SK-N-SH (cell line): ENCODE results near the gene ASCC2. TPM values are rescaled to one million over a fixed set of nuclear protein-coding genes. Genes with fewer than 3 reads are reported as not detected.

Experiments used
- CTCF ChIA-PET: fragments of 300-600, 350-600 bp; formaldehyde crosslinking; extraction: SDS; loops from one replicate; lab custom pipeline; 2021; lab: Yijun Ruan, JAX
- POLR2A ChIA-PET: fragments of 350-600 bp; sonication (Branson Sonifier 250); formaldehyde crosslinking; extraction: SDS; loops from one replicate; lab custom pipeline; 2020; ENCODE audit warnings: antibody characterized with exemption, inconsistent platforms; lab: Yijun Ruan, JAX
- DNase-seq: peaks from one replicate; pipeline ENCODE4 v3.0.0; 2012
- H2AFZ ChIP-seq: fragments of 200-600 bp; sonication (generic); 2 replicates; pipeline ENCODE4 v1.8.1; 2016; ENCODE audit warnings: antibody characterized with exemption, mild to moderate bottlenecking, low read depth
- H3F3A ChIP-seq: fragments of 200-600 bp; sonication (generic); replicated peaks from 2 replicates; pipeline ENCODE3; 2016; ENCODE audit warnings: antibody characterized with exemption, mild to moderate bottlenecking; ENCODE audit not compliant: insufficient read depth
- H3K27ac ChIP-seq, 2 experiments: fragments of 200-500 bp in 1 of 2; fragments of 200-600 bp in 1 of 2; sonication (Bioruptor generic) in 1 of 2; sonication (generic), shearing (Covaris generic) in 1 of 2; 2 replicates each; pipeline versions ENCODE4 v1.5.1 to v1.6.1; 2014 to 2016; ENCODE audit warnings: low read depth in 2 of 2, inconsistent platforms in 1 of 2, low read length in 1 of 2, mild to moderate bottlenecking in 1 of 2, mixed read lengths in 1 of 2
- H3K27me3 ChIP-seq: fragments of 200-600 bp; sonication (generic), shearing (Covaris generic); 2 replicates; pipeline ENCODE4 v1.6.1; 2016; ENCODE audit warnings: mixed run types; ENCODE audit not compliant: insufficient read depth
- H3K36me3 ChIP-seq, 2 experiments: fragments of 200-500 bp in 1 of 2; fragments of 200-600 bp in 1 of 2; sonication (Bioruptor generic) in 1 of 2; sonication (generic) in 1 of 2; replicated peaks in 1 of 2; 2 replicates each; pipeline versions ENCODE3 to v1.5.1; 2014 to 2016; ENCODE audit warnings: low read length in 1 of 2, mild to moderate bottlenecking in 1 of 2; ENCODE audit not compliant: insufficient read depth in 2 of 2, control insufficient read depth in 1 of 2
- H3K4me1 ChIP-seq, 2 experiments: fragments of 200-500 bp in 1 of 2; fragments of 200-600 bp in 1 of 2; sonication (Bioruptor generic) in 1 of 2; sonication (generic), shearing (Covaris generic) in 1 of 2; 2 replicates each; pipeline versions ENCODE4 v1.5.1 to v1.6.1; 2014 to 2016; ENCODE audit warnings: low read depth in 1 of 2, low read length in 1 of 2, mixed run types in 1 of 2; ENCODE audit not compliant: insufficient read depth in 2 of 2, control insufficient read depth in 1 of 2
- H3K4me2 ChIP-seq: fragments of 200-600 bp; sonication (generic), shearing (Covaris generic); 2 replicates; pipeline ENCODE4 v1.6.1; 2017; ENCODE audit warnings: mixed run types
- H3K4me3 ChIP-seq, 2 experiments: fragments of 200-500 bp in 1 of 2; fragments of 200-600 bp in 1 of 2; sonication (Bioruptor generic) in 1 of 2; sonication (generic), shearing (Covaris generic) in 1 of 2; 2 replicates each; pipeline versions ENCODE4 v1.5.1 to v1.8.1; 2014 to 2016; ENCODE audit warnings: low read depth in 2 of 2, inconsistent platforms in 1 of 2, low read length in 1 of 2, mild to moderate bottlenecking in 1 of 2, mixed read lengths in 1 of 2, moderate library complexity in 1 of 2
- H3K79me2 ChIP-seq: fragments of 200-600 bp; sonication (generic); 2 replicates; pipeline ENCODE4 v1.8.1; 2017; ENCODE audit warnings: mild to moderate bottlenecking; ENCODE audit not compliant: insufficient read depth
- H3K9ac ChIP-seq: fragments of 200-600 bp; sonication (generic); 2 replicates; pipeline ENCODE4 v1.6.1; 2017; ENCODE audit warnings: mixed run types
- H3K9me2 ChIP-seq: fragments of 200-600 bp; sonication (generic); 2 replicates; pipeline ENCODE4 v1.6.1; 2017; ENCODE audit warnings: mixed run types
- H3K9me3 ChIP-seq: fragments of 200-600 bp; sonication (generic); 2 replicates; pipeline ENCODE4 v1.6.1; 2017; ENCODE audit warnings: mixed run types, mild to moderate bottlenecking, moderate library complexity
- H4K20me1 ChIP-seq: fragments of 200-600 bp; sonication (generic); 2 replicates; pipeline ENCODE4 v1.6.1; 2017; ENCODE audit warnings: mild to moderate bottlenecking, mixed run types; ENCODE audit not compliant: insufficient read depth
- FOXJ3 ChIP-seq: sonication (generic); formaldehyde crosslinking; IDR thresholded peaks from 2 replicates; pipeline ENCODE4 v1.5.1; 2020; ENCODE audit warnings: mild to moderate bottlenecking, missing genetic modification reagents
- GABPA ChIP-seq: IDR thresholded peaks from 2 replicates; pipeline ENCODE4 v1.4.0; 2012; ENCODE audit warnings: low read depth, mild to moderate bottlenecking
- GATA2 ChIP-seq: sonication (generic); formaldehyde crosslinking; IDR thresholded peaks from 2 replicates; pipeline ENCODE4 v1.5.0; 2020; ENCODE audit warnings: mild to moderate bottlenecking, missing genetic modification reagents
- JUND ChIP-seq: IDR thresholded peaks from 2 replicates; pipeline ENCODE4 v1.4.0; 2012
- MAX ChIP-seq: IDR thresholded peaks from 2 replicates; pipeline ENCODE4 v1.4.0; 2012; ENCODE audit warnings: low read depth
- MEF2A ChIP-seq: IDR thresholded peaks from 2 replicates; pipeline ENCODE4 v1.4.0; 2012; ENCODE audit warnings: low read depth, borderline replicate concordance
- RAD21 ChIP-seq: IDR thresholded peaks from 2 replicates; pipeline ENCODE4 v1.6.1; 2012; ENCODE audit warnings: mild to moderate bottlenecking, low read length
- REST ChIP-seq: IDR thresholded peaks from 2 replicates; pipeline ENCODE4 v1.6.1; 2012; ENCODE audit warnings: mild to moderate bottlenecking, low read depth, low read length, moderate library complexity
- RFX5 ChIP-seq: IDR thresholded peaks from 2 replicates; pipeline ENCODE4 v1.6.1; 2012; ENCODE audit warnings: mild to moderate bottlenecking, improper control_type of control experiment, low read length
- RXRA ChIP-seq: IDR thresholded peaks from 2 replicates; pipeline ENCODE4 v1.4.0; 2012; ENCODE audit warnings: low read depth, mild to moderate bottlenecking, borderline replicate concordance
- SMC3 ChIP-seq: IDR thresholded peaks from 2 replicates; pipeline ENCODE4 v1.6.1; 2012; ENCODE audit warnings: low read depth, low read length, improper control_type of control experiment
- TEAD4 ChIP-seq: IDR thresholded peaks from 2 replicates; pipeline ENCODE4 v1.4.0; 2012; ENCODE audit warnings: mild to moderate bottlenecking, borderline replicate concordance; ENCODE audit not compliant: insufficient read depth
- WGBS: methylation state at CpG from one replicate; pipeline ENCODE4 v1.1.6; 2017; ENCODE audit warnings: low lambda C conversion rate; 5-methylcytosine and 5-hydroxymethylcytosine counted together
- polyA plus RNA-seq, 3 experiments: library from polyadenylated mRNA; depleted of rRNA; stranded (reverse); fragments of >200 nt; gene quantifications; 2 replicates each; pipeline ENCODE4 v1.2.3, GENCODE V29; 2012
- TF ChIP-seq, protein P1 (sequence below): fragments of 200-600 bp; sonication (generic); IDR thresholded peaks from 2 replicates; pipeline ENCODE4 v1.6.1; 2017; ENCODE audit warnings: antibody characterized with exemption, mild to moderate bottlenecking, moderate library complexity
- TF ChIP-seq, protein P2 (sequence below): fragments of 150-350 bp; IDR thresholded peaks from 2 replicates; pipeline ENCODE4 v1.6.1; 2017; ENCODE audit warnings: antibody characterized with exemption, low read length, low read depth, borderline replicate concordance

ASCC2 gene
- polyA plus RNA-seq, 1 of the 3 experiments (the other 2 are of a cell fraction): 82.0 TPM

GRCh38 chr22:29873943-29874342 is 35.9 kb upstream of the ASCC2 start:
- 80% methylated on average over 2 of the region's 2 CpGs for WGBS
- CTCF ChIA-PET: interaction anchor here (0.7 to 2.3 kb wide), 4 partner anchors 9 to 215 kb away, joined by 3 to 6 read pairs (median 4); partner anchors contain the start of gene MTMR3

More at GRCh38 chr22:29873943-29874342, 35.9 kb upstream of the ASCC2 start:
- Histone ChIP-seq H4K20me1 (no peaks in the 10 kb centered on the region), H3K4me3 (no peak overlapping the region), H3K36me3 (no peaks in the 10 kb centered on the region), H3K4me1 (peaks cover 0 to 3% of the 10 kb centered on the region in 2 experiments; a peak in 1 of 4 replicates), H3K9me3 (no peaks in the 10 kb centered on the region), H3K9ac (no peak overlapping the region), H3F3A (no peaks in the 10 kb centered on the region), H3K27me3 (no peaks in the 10 kb centered on the region), H3K79me2 (no peaks in the 10 kb centered on the region), H3K9me2 (no peaks in the 10 kb centered on the region), H2AFZ (no peak overlapping the region), H3K4me2 (no peak overlapping the region), H3K27ac (no peak overlapping the region)
- DNase-seq: no peak
- POLR2A ChIA-PET: no interaction called here
- TF ChIP-seq, protein P1, sequence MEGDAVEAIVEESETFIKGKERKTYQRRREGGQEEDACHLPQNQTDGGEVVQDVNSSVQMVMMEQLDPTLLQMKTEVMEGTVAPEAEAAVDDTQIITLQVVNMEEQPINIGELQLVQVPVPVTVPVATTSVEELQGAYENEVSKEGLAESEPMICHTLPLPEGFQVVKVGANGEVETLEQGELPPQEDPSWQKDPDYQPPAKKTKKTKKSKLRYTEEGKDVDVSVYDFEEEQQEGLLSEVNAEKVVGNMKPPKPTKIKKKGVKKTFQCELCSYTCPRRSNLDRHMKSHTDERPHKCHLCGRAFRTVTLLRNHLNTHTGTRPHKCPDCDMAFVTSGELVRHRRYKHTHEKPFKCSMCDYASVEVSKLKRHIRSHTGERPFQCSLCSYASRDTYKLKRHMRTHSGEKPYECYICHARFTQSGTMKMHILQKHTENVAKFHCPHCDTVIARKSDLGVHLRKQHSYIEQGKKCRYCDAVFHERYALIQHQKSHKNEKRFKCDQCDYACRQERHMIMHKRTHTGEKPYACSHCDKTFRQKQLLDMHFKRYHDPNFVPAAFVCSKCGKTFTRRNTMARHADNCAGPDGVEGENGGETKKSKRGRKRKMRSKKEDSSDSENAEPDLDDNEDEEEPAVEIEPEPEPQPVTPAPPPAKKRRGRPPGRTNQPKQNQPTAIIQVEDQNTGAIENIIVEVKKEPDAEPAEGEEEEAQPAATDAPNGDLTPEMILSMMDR: no peak
- TF ChIP-seq REST (no peak), MEF2A (no peak), RAD21 (no peak), RXRA (no peak), FOXJ3 (no peak), RFX5 (no peak), SMC3 (no peak), GATA2 (CRISPR knock-in tag) (no peak), JUND (no peak), MAX (no peak), GABPA (no peak), TEAD4 (no peak)
- TF ChIP-seq, protein P2, sequence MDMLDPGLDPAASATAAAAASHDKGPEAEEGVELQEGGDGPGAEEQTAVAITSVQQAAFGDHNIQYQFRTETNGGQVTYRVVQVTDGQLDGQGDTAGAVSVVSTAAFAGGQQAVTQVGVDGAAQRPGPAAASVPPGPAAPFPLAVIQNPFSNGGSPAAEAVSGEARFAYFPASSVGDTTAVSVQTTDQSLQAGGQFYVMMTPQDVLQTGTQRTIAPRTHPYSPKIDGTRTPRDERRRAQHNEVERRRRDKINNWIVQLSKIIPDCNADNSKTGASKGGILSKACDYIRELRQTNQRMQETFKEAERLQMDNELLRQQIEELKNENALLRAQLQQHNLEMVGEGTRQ: no peak
